Esophagus squamous epithelium (tissue), 5 donors: ENCODE measurements around the gene AOPEP. TPM values are rescaled to one million over a fixed set of nuclear protein-coding genes. Genes with fewer than 3 reads are reported as not detected.

ENCODE experiments used
- DNase-seq: peaks from one replicate; lab custom pipeline; 2025; lab: John Stamatoyannopoulos, UW
- H3K27ac ChIP-seq, 4 donors: fragments of 200-600 bp; sonication (generic); one replicate each; pipeline ENCODE4 v1.5.1; 2016 to 2019; ENCODE audit warnings: mild to moderate bottlenecking in 1 of 4
- H3K27me3 ChIP-seq, 4 donors: fragments of 200-600 bp; sonication (generic); 1 replicate in 3 of 4; 2 replicates in 1 of 4; pipeline versions ENCODE4 v1.5.1 to v1.6.0; 2017 to 2021; ENCODE audit warnings: antibody characterized with exemption in 1 of 4
- H3K36me3 ChIP-seq, 3 donors: fragments of 200-600 bp; sonication (generic); one replicate each; pipeline ENCODE4 v1.5.1; 2016 to 2019
- H3K4me1 ChIP-seq, 3 donors: fragments of 200-600 bp; sonication (generic); one replicate each; pipeline ENCODE4 v1.5.1; 2017 to 2019
- H3K4me3 ChIP-seq, 4 donors: fragments of 200-600 bp; sonication (generic); 1 replicate in 3 of 4; 2 replicates in 1 of 4; pipeline ENCODE4 v1.5.1; 2016 to 2019; ENCODE audit warnings: mild to moderate bottlenecking in 2 of 4, moderate library complexity in 1 of 4
- H3K9me3 ChIP-seq, 3 donors: fragments of 200-600 bp; sonication (generic); one replicate each; pipeline ENCODE4 v1.5.1; 2016 to 2019
- POLR2A ChIP-seq, 4 donors: fragments of 450-650 bp; IDR thresholded peaks; one replicate each; pipeline ENCODE4 v1.6.1; 2017; ENCODE audit warnings: antibody characterized with exemption in 4 of 4, mild to moderate bottlenecking in 4 of 4, moderate library complexity in 3 of 4
- WGBS, 2 donors: methylation state at CpG; one replicate each; pipeline ENCODE4 v1.1.5; 2018; 5-methylcytosine and 5-hydroxymethylcytosine counted together
- intact Hi-C: fragments of 100-400 bp; cut with DNase I; formaldehyde crosslinking; loops from one replicate; pipeline ENCODE4 v1.15.0; 2022
- small RNA-seq, 4 donors: library from RNA; depleted of rRNA; stranded (forward); fragments of <200 nt; gene quantifications; one replicate each; pipeline ENCODE3, GENCODE V24; 2016
- total RNA-seq, 4 donors: library from RNA; depleted of rRNA; stranded (reverse); fragments of >200 nt; gene quantifications; one replicate each; pipeline ENCODE4 v1.1.0, GENCODE V29; 2016
- TF ChIP-seq, protein P1 (sequence below), 6 experiments: fragments of 450-650 bp in 4 of 6; fragments of 200-600 bp in 2 of 6; sonication (generic) in 2 of 6; IDR thresholded peaks; one replicate each; pipeline ENCODE4 v1.5.1; 2016 to 2019; ENCODE audit warnings: antibody characterized with exemption in 6 of 6, mild to moderate bottlenecking in 4 of 6, moderate library complexity in 4 of 6
- donor health status: DM: yes; HTN: yes; CAD: no.

Gene AOPEP
- total RNA-seq, 4 donors from 2014 or later = 101 to 300 (median 115) TPM

DNA sequence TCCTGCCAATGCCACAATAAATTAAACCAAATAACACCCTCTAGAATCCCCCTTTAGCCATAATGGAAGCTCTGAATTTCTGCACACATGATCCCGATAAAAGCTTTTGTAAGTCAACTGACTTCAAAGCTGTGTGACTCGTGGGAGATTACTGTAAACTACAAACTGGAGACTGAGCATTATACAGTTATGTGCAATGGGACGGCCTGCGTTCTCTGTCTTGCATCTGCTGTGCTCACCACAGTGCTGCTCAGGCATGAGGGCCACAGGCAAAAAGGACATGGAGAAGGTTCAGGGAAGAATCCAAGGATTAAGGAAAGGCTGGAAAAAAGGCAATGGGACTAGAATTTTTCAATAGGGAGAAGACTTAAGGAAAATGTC lies 406.8 kb downstream of the AOPEP start:
- no peak for DNase-seq
- no peaks in the 10 kb centered on the region for H3K36me3 ChIP-seq
- peaks cover 0 to 36% (median 6%) of the 10 kb centered on the region in 3 donors for H3K4me1 ChIP-seq
- H3K27me3 ChIP-seq = no peaks in the 10 kb centered on the region
- H3K4me3 ChIP-seq = no peak overlapping the region
- WGBS, 2 donors = 73 to 78% methylated on average over 4 of the region's 4 CpGs
- no peak overlapping the region for H3K27ac ChIP-seq
- TF ChIP-seq, protein P1, sequence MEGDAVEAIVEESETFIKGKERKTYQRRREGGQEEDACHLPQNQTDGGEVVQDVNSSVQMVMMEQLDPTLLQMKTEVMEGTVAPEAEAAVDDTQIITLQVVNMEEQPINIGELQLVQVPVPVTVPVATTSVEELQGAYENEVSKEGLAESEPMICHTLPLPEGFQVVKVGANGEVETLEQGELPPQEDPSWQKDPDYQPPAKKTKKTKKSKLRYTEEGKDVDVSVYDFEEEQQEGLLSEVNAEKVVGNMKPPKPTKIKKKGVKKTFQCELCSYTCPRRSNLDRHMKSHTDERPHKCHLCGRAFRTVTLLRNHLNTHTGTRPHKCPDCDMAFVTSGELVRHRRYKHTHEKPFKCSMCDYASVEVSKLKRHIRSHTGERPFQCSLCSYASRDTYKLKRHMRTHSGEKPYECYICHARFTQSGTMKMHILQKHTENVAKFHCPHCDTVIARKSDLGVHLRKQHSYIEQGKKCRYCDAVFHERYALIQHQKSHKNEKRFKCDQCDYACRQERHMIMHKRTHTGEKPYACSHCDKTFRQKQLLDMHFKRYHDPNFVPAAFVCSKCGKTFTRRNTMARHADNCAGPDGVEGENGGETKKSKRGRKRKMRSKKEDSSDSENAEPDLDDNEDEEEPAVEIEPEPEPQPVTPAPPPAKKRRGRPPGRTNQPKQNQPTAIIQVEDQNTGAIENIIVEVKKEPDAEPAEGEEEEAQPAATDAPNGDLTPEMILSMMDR (IDR thresholded peaks at IDR 0.05) = no peak
- no peak for TF ChIP-seq POLR2A (IDR thresholded peaks at IDR 0.05)
- H3K9me3 ChIP-seq = no peaks in the 10 kb centered on the region
- intact Hi-C loops = loop anchor here (5.0 kb wide), 1 partner anchor 456 kb away; no protein-coding TSS in a partner anchor

GRCh38 chr9:95134457-95134881 lies 408.0 kb downstream of the AOPEP start:
- intact Hi-C loops = loop anchor here (5.0 kb wide), 1 partner anchor 457 kb away; no protein-coding TSS in a partner anchor
- TF ChIP-seq, protein P1 (IDR thresholded peaks at IDR 0.05) = no peak
- no peak for TF ChIP-seq POLR2A (IDR thresholded peaks at IDR 0.05)
- no peaks in the 10 kb centered on the region for H3K27me3 ChIP-seq
- no peak overlapping the region for H3K27ac ChIP-seq
- H3K4me3 ChIP-seq = no peak overlapping the region
- no peaks in the 10 kb centered on the region for H3K9me3 ChIP-seq
- peaks cover 0 to 31% (median 6%) of the 10 kb centered on the region in 3 donors for H3K4me1 ChIP-seq
- H3K36me3 ChIP-seq = no peaks in the 10 kb centered on the region
- WGBS, 2 donors = 90 to 93% methylated on average over 6 to 7 of the region's 9 CpGs
- no peak for DNase-seq

- no peak overlapping the region for H3K27ac ChIP-seq
- H3K4me3 ChIP-seq = no peak overlapping the region
- intact Hi-C loops = no loop called here
- WGBS, 2 donors = 89 to 95% methylated on average over 10 of the region's 10 CpGs
- H3K9me3 ChIP-seq = no peaks in the 10 kb centered on the region
- H3K36me3 ChIP-seq = no peaks in the 10 kb centered on the region
- H3K4me1 ChIP-seq = peaks cover 0 to 18% (median 6%) of the 10 kb centered on the region in 3 donors
- no peaks in the 10 kb centered on the region for H3K27me3 ChIP-seq
- TF ChIP-seq, protein P1 (IDR thresholded peaks at IDR 0.05) = no peak
- TF ChIP-seq POLR2A (IDR thresholded peaks at IDR 0.05) = no peak
- DNase-seq = no peak
Observed at GRCh38 chr9:95135756-95136155, 409.3 kb downstream of the AOPEP start.

Small RNAs within 50 kb of the gene (small RNA-seq; reads per million reads assigned to genes)
- gene MIR2278 = 0 to 0.09 (median 0) reads per million in 4 donors
- 707 to 1,394 (median 1,059) reads per million in 4 donors for gene MIR23B
- gene MIR27B = 15,507 to 28,676 (median 18,872) reads per million in 4 donors
- gene MIR3074 = 0 reads per million in 4 donors
- gene MIR6081 = 0 reads per million in 4 donors

Other genes starting within 250 kb of the AOPEP start
- not detected for gene PCAT7, start 171.6 kb upstream of the AOPEP start, total RNA-seq
- under 1 TPM in 1 of 4 donors, not detected in 3; 0.38 TPM for gene FBP2, start 132.9 kb upstream of the AOPEP start, total RNA-seq
- 1 to 10 TPM in 2 of 4 donors, under 1 TPM in 1, not detected in 1; 0.19 to 3.0 (median 1.7) TPM for gene FBP1, start 87.2 kb upstream of the AOPEP start, total RNA-seq